ENCODE results near the gene ASB1. TPM values are rescaled to one million over a fixed set of nuclear protein-coding genes. Genes with fewer than 3 reads are reported as not detected.

The ASB1 gene
- total RNA-seq, 1 donor from 2014 or later, result 21.2 TPM

GRCh38 chr2:238466243-238466756 lies 39.6 kb downstream of the ASB1 start:
- DNase-seq (ENCODE audit: low read depth, low spot score), result no peak

DNA sequence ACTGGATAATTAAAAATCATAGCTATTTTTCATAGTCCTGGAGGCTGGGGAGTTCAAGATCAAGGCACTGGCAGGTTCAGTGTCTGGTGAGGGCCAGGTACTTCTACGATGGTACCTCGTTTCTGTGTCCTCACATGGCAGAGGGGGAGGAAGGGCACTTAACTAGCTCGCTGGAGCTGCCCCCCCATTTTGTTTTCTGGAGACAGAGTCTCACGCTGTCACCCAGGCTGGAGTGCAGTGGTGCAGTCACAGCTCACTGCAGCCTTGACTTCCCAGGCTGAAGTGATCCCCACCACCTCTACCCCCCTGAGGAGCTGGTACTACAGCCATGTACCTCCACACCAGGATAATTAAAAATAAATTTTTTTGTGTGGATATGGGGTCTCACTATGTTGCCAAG lies 40.3 kb downstream of the ASB1 start:
- DNase-seq (ENCODE audit: low read depth, low spot score), result no peak

GRCh38 chr2:238467792-238468191 lies 41.1 kb downstream of the ASB1 start:
- DNase-seq (ENCODE audit: low read depth, low spot score), result no peak

- DNase-seq (ENCODE audit: low read depth, low spot score), result no peak
Observed at GRCh38 chr2:238469155-238469554, 42.4 kb downstream of the ASB1 start.

DNA sequence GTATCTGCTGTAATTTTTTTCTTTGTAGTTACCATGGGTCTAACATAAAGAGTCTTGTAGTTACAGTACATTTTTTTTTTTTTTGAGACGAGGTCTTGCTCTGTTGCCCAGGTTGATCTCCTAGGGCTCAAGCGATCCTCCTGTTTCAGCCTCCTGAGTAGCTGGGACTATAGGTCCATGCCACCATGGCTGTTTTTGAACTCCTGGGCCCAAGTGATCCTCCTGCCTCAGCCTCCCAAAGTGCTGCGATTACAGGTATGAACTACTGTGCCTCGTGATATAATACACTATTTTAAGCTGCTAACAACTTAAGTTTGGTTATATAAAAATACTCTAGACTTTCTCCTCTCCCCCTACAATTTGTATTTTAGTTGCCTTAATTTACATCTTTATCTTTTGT lies 46.3 kb downstream of the ASB1 start:
- no peak for DNase-seq (ENCODE audit: low read depth, low spot score)

GRCh38 chr2:238473523-238473922 lies 46.8 kb downstream of the ASB1 start:
- DNase-seq (ENCODE audit: low read depth, low spot score), result no peak

GRCh38 chr2:238475034-238475433 lies 48.3 kb downstream of the ASB1 start:
- no peak for DNase-seq (ENCODE audit: low read depth, low spot score)

GRCh38 chr2:238475566-238475965 lies 48.8 kb downstream of the ASB1 start:
- DNase-seq (ENCODE audit: low read depth, low spot score), result no peak

GRCh38 chr2:238476258-238476657 lies 49.5 kb downstream of the ASB1 start:
- no peak for DNase-seq (ENCODE audit: low read depth, low spot score)

- no peak for DNase-seq (ENCODE audit: low read depth, low spot score)
Observed at GRCh38 chr2:238478216-238478615, 51.5 kb downstream of the ASB1 start.

GRCh38 chr2:238479847-238480246 lies 53.1 kb downstream of the ASB1 start:
- DNase-seq (ENCODE audit: low read depth, low spot score), result no peak

- DNase-seq (ENCODE audit: low read depth, low spot score), result no peak
Observed at GRCh38 chr2:238483021-238483420, 56.3 kb downstream of the ASB1 start.

GRCh38 chr2:238483656-238484055 lies 56.9 kb downstream of the ASB1 start:
- DNase-seq (ENCODE audit: low read depth, low spot score), result no peak

- DNase-seq (ENCODE audit: low read depth, low spot score), result no peak
Observed at GRCh38 chr2:238484522-238485452, 58.1 kb downstream of the ASB1 start.

GRCh38 chr2:238486123-238486848 lies 59.6 kb downstream of the ASB1 start:
- DNase-seq (ENCODE audit: low read depth, low spot score), result no peak

DNA sequence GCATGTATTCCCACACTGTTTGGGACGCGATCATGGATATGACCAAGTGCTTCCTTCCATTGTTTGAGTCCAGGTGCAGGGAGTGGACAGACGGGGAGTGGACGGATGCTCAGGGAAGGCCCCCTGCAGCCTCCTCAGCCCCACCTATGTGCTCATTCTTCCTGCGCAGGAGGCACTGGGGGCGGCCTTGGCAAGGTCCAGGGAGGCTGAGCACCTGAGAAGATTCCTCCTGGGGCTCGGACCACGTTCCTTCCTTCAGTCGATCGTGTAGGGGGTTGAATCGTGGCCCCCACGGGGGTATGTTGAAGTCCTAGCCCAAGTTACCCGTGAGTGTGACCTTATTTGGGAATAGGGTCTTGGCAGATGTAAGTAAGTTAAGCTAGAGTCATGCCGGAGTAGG lies 60.4 kb downstream of the ASB1 start:
- no peak for DNase-seq (ENCODE audit: low read depth, low spot score)

- no peak for DNase-seq (ENCODE audit: low read depth, low spot score)
Observed at GRCh38 chr2:238487652-238488346, 61.1 kb downstream of the ASB1 start.

- DNase-seq (ENCODE audit: low read depth, low spot score), result no peak
Observed at GRCh38 chr2:238488347-238488826, 61.7 kb downstream of the ASB1 start.

- DNase-seq (ENCODE audit: low read depth, low spot score), result no peak
Observed at GRCh38 chr2:238489431-238489830, 62.7 kb downstream of the ASB1 start.

DNA sequence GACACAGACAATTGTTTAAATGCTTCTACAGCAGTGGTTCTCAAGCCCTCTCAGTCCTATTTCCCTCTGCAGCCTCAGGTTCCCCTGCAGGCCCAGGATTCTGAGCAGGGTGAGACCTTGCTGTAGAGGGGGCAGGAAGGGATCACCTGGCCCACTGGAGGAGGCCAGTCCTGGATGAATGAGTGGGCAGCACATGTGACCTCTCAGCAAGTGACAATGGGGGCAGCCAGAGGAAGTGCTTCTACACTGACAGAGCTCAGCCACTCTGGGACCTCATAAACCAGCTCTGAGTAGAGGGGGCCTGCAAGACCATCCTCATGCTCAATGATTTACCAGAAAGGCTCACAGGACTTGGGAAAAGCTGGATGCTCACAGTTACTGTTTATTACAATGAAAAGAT lies 63.2 kb downstream of the ASB1 start:
- no peak for DNase-seq (ENCODE audit: low read depth, low spot score)

DNA sequence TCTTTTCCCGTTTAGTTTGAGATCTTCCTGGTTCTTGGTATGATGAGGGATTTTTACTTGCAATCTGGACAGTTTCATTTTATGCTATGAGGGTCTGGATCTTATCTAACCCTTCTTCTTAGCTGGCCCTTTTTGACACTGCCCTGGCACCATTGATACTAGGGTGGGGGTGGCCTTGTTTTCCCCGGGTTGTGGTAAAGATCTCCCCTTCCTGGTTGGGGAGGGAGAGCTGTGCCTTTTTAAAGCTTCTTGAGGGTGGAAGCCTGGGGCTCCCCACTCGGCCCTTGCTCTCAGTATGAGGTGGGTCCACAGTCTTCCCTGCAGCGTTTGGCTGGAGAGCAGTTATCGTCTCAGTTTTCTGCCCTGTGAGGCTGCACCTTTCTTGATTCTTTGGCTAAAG lies 66.1 kb downstream of the ASB1 start:
- no peak for DNase-seq (ENCODE audit: low read depth, low spot score)

GRCh38 chr2:238493411-238493810 lies 66.7 kb downstream of the ASB1 start:
- DNase-seq (ENCODE audit: low read depth, low spot score), result no peak
